PFSK-1 (cell line): ENCODE data around the gene STAC3.

Source experiments
- FOXP2 ChIP-seq: optimal IDR thresholded peaks from 2 replicates; pipeline ENCODE3; 2011; ENCODE audit warnings: borderline replicate concordance, control low read depth, inconsistent platforms; ENCODE audit not compliant: insufficient read depth; ENCODE audit errors: extremely low read length, extremely low read depth
- POLR2AphosphoS5 ChIP-seq: IDR thresholded peaks from 2 replicates; pipeline ENCODE4 v1.6.1; 2012; ENCODE audit warnings: low read depth, mild to moderate bottlenecking, control low read depth, low read length, moderate library complexity
- REST ChIP-seq, 2 experiments: IDR thresholded peaks; 2 replicates each; pipeline versions ENCODE4 v1.6.1 to v1.8.0; 2011 to 2012; ENCODE audit warnings: low read depth in 2 of 2, low read length in 2 of 2, control low read depth in 1 of 2, inconsistent platforms in 1 of 2, mild to moderate bottlenecking in 1 of 2, moderate library complexity in 1 of 2; ENCODE audit not compliant: insufficient read depth in 1 of 2
- SIN3A ChIP-seq: IDR thresholded peaks from 2 replicates; pipeline ENCODE4 v1.6.1; 2012; ENCODE audit warnings: mild to moderate bottlenecking, low read length, moderate library complexity, borderline replicate concordance; ENCODE audit not compliant: insufficient read depth
- TAF1 ChIP-seq: IDR thresholded peaks from 2 replicates; pipeline ENCODE4 v1.6.1; 2012; ENCODE audit warnings: low read length, control low read depth, borderline replicate concordance; ENCODE audit not compliant: insufficient read depth

The STAC3 gene

DNA sequence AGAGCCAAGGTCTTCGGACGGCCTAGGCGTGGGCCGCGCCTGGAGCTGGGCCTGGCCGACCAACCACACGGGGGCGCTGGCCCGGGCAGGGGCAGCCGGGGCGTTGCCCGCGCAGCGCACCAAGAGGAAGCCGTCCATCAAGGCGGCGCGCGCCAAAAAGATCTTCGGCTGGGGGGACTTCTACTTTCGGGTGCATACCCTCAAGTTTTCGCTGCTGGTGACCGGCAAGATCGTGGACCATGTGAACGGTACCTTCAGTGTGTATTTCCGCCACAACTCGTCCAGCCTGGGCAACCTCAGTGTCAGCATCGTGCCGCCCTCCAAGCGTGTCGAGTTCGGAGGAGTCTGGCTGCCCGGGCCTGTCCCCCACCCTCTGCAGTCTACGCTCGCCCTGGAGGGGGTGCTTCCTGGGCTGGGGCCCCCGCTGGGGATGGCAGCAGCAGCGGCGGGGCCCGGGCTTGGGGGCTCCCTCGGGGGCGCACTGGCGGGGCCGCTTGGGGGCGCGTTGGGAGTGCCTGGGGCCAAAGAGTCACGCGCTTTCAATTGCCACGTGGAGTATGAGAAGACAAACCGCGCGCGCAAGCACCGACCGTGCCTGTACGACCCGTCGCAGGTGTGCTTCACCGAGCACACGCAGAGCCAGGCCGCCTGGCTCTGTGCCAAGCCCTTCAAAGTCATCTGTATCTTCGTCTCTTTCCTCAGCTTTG, 25.9 kb downstream of the STAC3 start:
- no peak for TF ChIP-seq REST (IDR thresholded peaks at IDR 0.05; ENCODE audit: insufficient read depth in 1 of 2, low read depth in 2 of 2, low read length in 2 of 2)
- TF ChIP-seq TAF1, result no peak
- no peak for TF ChIP-seq FOXP2
- TF ChIP-seq SIN3A, result no peak
- TF ChIP-seq POLR2AphosphoS5, result no peak

DNA sequence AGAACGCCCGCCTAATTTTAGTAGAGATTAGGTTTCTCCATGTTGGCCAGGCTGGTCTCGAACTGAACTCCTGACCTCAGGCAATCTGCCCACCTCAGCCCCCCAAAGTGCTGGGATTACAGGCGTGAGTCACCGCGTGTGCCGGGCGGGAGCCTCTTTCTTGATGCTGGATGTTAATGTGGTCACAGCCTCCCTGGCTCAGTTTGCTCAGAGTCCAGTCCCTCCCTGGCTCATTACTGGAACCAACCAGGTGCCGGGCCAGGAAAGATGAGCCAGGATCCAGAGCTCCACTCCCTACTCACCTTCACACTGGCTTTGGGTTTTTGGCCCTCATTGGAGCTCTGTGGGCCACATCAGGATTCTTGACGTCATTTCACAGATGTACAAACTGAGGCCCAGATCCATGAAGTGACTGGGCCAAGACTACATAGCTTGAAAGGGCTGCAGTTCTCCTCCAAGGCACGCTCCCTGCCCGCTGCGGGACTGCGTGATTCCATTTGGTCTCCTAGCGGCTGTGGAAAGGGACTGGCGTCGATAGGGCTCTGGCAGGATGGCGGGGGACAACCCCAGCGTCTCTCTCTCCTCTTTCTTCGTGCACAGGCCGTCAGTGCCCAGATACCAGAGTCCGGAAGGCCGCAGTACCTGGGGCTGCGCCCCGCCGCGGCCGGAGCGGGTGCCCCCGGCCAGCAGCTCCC, 26.6 kb downstream of the STAC3 start:
- TF ChIP-seq POLR2AphosphoS5, result no peak
- TF ChIP-seq SIN3A, result no peak
- TF ChIP-seq REST (IDR thresholded peaks at IDR 0.05; ENCODE audit: insufficient read depth in 1 of 2, low read depth in 2 of 2, low read length in 2 of 2), result no peak
- no peak for TF ChIP-seq TAF1
- TF ChIP-seq FOXP2, result no peak

DNA sequence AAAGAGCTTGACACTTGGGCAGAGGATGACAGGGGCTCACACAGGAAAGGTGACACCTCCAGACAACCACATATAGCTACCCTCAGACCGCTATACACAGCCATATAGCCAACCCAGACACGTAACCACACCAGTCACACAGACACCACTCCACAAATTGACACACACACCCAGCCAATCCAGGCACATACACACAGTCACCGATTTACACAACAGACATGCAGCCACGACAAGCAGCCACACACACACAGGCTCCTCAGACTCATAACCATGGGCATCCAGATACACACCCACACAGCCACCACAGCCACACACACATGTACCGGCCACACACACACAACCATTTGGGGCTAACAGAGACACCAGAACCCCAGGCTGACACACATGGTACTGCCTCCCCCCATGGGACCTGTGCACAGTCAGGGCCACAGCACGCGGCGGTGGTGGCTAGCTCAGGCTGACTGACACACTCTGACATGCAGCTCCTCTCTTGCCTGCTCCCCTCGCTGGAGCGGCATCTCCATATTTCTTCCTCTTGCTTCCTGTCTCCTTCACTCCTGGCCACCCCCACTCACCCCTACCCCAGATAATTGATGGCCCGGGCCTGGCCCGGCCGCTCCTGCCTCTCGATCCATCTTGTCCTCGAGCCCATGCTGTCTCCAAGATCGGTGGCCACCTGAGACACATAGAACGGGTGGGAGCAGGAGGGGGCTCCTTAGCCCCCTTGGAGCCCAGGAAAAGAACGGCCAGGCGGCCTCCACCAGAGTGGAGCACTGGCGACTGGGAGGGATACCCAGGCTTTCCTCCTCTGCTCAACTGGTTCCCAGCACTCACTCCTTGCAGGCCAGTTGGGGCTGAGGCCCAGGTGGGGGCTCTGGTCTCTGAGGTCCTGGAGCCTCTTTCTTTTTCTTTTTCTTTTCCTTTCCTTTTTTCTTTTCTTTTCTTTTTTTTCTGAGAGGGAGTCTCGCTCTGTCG, 27.5 kb downstream of the STAC3 start:
- TF ChIP-seq REST (IDR thresholded peaks at IDR 0.05; ENCODE audit: insufficient read depth in 1 of 2, low read depth in 2 of 2, low read length in 2 of 2), result no peak
- no peak for TF ChIP-seq SIN3A
- no peak for TF ChIP-seq FOXP2
- no peak for TF ChIP-seq POLR2AphosphoS5
- no peak for TF ChIP-seq TAF1

GRCh38 chr12:57222286-57223190, 28.4 kb downstream of the STAC3 start:
- TF ChIP-seq POLR2AphosphoS5, result no peak

DNA sequence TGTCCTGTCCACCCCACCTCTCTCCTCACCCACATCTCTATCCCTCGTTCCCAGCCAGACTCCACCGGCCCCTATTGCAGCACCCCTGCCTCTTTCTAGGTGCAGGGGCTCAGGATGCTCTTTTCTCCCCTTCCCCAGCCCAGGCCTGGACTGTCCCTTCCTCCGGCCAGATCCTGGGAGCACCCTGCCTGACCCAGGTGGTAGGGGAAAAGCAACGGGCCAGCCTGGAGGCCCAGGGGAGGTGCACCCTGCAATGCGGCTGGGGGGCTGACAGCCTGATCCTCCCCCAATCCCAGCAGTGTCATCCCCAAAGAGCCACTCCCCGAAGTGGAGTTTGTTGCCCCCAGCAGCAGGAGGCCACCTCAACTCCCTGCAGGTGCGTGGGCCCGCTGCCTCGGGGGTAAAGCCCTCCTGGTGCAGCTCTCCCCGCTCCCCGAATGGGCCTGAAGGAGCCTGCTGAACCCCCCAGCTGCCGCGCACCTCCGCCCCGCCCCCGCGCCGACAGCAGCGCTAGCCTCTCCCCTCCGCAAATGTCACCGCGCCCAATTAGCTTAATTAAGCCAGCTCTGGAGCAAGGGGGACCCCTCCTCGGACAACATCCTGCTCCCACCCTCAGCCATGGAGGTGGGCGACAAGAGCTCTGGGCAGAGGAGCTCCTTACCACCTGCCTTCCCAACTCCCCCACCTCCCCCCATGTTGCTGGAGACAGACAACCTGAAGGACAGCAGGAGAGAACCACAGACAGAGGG, 29.6 kb downstream of the STAC3 start:
- TF ChIP-seq SIN3A, result no peak
- TF ChIP-seq POLR2AphosphoS5, result no peak
- TF ChIP-seq REST (IDR thresholded peaks at IDR 0.05; ENCODE audit: insufficient read depth in 1 of 2, low read depth in 2 of 2, low read length in 2 of 2), result no peak
- TF ChIP-seq FOXP2, result no peak
- no peak for TF ChIP-seq TAF1
